NCI-H2107 (cell line): ENCODE results near the gene SLC6A4.
"Not testable (repeated sequence)": the region's sequence is repeated elsewhere in the genome, so short reads cannot be mapped to it uniquely, and the experiment has no call there.

Source experiments
- DNase-seq: peaks from one replicate; lab custom pipeline; 2025; lab: John Stamatoyannopoulos, UW

The SLC6A4 gene

DNA sequence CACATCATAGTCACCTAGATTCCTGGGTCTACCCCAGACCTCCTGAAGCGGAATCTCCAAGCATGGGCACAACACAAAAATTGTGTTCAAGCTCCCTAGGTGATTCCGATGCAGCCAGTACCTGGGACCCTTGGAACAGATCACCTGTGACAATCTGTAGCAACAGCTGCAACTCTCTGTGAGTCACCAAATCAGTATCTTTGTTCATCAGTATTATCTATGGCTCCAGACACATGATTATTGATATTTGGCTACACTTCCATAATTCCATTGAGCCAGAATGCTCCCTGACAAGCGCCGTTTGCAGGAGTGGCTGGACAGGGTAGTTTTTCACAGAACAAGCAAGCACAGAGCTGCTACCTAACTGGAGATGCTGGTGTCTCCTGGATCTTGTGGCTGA lies 16.2 kb downstream of the SLC6A4 start:
- no peak for DNase-seq

GRCh38 chr17:30218799-30219198 lies 16.7 kb downstream of the SLC6A4 start:
- no peak for DNase-seq

DNA sequence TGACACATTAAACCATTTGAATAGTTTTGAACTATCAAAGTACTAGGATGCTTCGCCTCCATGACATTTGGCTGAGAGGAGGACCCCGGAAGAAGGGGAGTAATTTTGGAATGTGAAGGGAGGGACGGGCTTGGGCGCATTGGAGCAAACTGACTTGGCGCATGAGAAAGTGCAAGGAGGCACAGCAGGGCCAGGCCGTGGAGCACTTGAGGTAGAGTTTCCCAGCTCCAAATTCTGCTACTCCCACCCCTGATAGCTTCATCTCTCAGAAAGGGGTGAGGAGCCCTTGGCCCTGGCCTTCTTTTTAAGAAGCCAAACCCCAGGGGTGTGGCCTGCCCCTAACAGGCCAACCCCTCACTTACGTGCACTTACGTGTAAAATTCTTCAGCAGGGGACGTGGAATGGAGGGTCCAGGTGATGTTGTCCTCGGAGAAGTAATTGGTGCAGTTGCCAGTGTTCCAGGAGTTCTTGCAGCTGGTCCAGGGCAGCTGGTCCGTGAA lies 17.7 kb downstream of the SLC6A4 start:
- DNase-seq: no peak

DNA sequence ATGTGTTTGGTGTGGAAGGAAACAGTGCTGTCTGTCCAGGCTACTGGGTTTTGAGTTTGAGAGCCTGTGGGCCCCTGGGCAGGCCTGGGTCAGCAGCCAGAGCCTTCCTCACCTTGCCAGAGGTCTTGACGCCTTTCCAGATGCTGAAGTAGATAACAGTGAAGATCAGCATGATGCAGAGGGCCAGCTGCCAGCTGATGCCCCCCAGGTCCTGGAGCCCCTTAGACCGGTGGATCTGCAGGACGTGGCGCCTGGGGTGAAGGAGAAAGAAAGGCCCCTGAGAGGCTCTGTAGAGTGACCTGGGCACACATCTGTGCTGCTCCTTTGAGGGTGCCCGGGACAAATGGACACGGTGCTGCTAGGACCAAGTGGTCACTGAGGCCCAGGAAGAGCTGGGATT lies 18.4 kb downstream of the SLC6A4 start:
- no peak for DNase-seq

- DNase-seq: no peak
Observed at GRCh38 chr17:30212750-30213149, 22.7 kb downstream of the SLC6A4 start.

- no peak for DNase-seq
Observed at GRCh38 chr17:30211371-30211770, 24.1 kb downstream of the SLC6A4 start.

DNA sequence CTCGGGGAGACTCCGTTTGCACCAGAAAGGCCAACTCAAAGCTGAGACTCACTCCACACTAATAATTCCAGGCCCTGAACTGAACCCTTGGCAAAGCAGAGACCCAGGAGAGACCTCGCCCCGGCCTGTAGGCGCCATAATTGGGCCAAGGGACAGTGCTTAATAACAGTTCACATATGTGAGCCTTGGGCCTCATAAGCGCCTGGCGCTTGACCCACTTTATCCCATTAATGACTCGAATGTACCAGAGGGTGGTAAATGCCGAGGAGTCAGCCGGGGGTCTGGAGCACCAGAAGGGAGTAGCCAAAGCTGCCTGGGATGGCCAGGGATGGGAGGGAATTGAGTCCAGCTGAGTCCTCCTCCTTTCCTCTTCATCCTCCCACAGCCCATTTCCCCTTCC lies 24.6 kb downstream of the SLC6A4 start:
- no peak for DNase-seq

- no peak for DNase-seq
Observed at GRCh38 chr17:30210366-30210765, 25.1 kb downstream of the SLC6A4 start.

DNA sequence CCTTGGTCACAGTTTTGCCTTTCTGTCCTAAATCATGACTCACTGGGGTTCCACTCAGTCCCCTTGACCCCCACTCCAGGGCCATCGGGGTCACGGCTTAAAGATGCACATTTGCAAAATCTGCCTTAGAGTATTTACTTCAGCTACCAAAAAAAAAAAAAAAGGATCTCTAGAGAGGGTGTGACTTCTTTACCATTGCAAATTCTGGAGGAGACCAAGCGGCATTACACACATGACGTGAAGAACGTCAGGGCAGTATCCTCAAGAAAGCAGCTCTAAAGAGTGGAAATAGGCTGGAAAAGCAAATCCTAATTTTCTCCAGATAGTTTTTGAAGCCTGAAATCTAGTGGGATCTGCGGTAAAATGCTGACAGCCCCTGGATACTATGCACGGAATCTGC lies 25.6 kb downstream of the SLC6A4 start:
- no peak for DNase-seq

DNA sequence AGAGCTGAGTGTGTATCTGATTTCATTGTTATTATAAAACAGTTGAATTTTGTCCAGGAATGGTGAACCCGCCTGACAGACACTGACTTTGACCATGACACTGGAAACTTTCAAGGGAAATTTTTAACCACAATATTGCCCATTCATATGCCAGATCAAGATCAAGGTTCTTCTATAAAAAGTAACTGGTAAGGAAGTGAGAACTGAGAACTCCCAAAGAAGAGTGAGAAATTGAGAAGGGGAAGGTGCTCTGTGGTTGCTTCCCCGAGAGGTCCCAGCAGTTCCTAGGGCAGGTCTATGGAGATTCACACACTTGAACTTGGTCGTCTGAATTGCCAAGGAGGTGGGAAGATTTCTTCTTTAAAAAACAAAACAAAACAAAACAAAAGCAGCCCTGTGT lies 27.3 kb downstream of the SLC6A4 start:
- DNase-seq: no peak

DNA sequence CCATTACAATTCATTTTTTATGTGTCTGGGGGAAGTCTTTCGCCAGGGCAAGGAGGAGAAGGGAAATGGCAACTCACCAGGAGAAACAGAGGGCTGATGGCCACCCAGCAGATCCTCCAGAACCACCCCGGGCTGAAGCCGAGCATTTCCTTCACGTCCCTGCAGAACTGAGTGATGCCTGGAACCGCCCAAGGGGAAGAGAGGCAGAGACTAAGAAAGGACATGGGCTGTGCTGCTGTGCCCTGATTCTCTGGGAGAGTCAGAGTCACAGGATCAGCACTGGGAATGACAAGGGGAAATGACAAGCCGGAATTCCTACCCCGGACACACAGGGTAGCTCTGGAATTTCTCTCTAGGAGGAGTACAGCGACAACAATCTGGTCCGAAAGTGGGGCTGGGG lies 27.8 kb downstream of the SLC6A4 start:
- no peak for DNase-seq

- no peak for DNase-seq
Observed at GRCh38 chr17:30203471-30203981, 32.0 kb downstream of the SLC6A4 start.

DNA sequence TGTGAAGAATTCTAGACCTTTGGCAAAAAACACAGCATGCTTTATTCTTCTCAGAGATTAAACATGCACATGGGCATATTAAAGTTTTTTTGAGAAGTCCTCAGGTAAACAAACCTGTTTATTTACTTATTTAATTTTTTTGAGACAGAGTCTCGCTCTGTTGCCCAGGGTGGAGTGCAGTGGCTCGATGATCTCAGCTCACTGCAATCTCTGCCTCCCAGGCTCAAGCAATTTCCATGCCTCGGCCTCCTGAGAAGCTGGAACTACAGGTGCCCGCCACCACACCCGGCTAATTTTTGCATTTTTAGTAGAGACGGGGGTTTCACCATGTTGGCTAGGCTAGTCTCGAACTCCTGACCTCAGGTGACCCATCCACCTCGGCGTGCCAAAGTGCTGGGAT lies 34.8 kb downstream of the SLC6A4 start:
- not testable (repeated sequence) for DNase-seq

- DNase-seq: no peak
Observed at GRCh38 chr17:30200106-30200505, 35.4 kb downstream of the SLC6A4 start.

GRCh38 chr17:30199600-30199999 lies 35.9 kb downstream of the SLC6A4 start:
- no peak for DNase-seq

GRCh38 chr17:30197416-30197815 lies 38.1 kb downstream of the SLC6A4 start:
- DNase-seq: no peak

DNA sequence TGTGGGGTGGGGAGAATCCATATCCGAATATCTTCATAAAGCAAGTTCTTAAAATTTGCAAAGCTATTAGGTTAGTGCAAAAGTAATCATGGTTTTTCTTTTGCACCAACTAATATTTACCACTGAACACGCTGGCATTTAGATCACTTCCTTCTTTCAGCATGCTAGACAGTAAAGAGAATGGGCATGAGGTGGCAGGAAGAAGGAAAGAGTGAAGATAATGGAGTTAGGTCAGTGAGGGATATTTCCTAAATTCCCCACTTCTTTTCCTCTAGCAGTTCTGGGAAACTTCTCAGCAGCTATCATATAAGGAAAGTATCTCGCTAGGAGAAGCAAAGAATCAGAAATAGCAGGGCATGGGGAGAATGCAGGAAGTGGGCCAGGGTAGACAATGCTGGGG lies 39.0 kb downstream of the SLC6A4 start:
- no peak for DNase-seq

GRCh38 chr17:30191072-30191471 lies 44.4 kb downstream of the SLC6A4 start:
- no peak for DNase-seq

GRCh38 chr17:30188211-30188939 lies 47.1 kb downstream of the SLC6A4 start:
- no peak for DNase-seq

DNA sequence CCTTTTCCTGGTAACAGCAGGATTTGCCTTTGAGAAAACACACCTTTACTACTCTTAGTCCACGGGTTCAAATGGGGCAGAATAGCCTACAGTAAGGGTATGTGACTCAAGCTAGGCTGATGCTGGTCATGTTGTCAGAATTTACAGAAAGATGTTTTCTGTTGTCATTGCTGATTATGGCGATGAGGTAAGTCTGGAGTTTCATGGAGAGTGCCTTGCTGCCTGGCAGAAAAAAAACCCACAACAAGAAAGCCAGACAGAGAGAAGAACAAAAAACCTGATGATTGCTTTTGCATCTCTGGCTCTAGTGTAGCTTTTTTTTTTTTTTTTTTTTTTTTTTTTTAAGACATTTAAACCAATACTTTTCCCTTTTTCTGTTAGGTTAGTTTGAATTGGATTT lies 47.9 kb downstream of the SLC6A4 start:
- DNase-seq: no peak

GRCh38 chr17:30186761-30187160 lies 48.7 kb downstream of the SLC6A4 start:
- DNase-seq: no peak

DNA sequence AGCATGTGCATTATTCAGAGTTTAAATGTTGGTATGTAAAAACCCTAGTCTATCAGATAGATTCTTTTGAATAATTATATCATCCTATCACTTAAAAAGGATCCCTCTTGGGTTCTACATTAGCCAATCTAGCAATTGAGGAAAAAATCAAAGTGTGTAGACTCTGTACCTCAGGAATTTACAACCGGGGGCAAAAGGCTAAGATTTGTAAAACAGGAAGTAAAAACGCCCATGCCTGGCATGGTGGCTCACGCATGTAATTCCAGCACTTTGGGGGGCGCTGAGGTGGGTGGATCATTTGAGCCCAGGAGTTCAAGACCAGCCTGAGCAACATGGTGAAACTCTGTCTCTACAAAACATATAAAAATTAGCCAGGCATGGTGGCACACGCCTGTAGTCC lies 58.6 kb downstream of the SLC6A4 start:
- DNase-seq: no peak

- DNase-seq: no peak
Observed at GRCh38 chr17:30174556-30174955, 60.9 kb downstream of the SLC6A4 start.

DNA sequence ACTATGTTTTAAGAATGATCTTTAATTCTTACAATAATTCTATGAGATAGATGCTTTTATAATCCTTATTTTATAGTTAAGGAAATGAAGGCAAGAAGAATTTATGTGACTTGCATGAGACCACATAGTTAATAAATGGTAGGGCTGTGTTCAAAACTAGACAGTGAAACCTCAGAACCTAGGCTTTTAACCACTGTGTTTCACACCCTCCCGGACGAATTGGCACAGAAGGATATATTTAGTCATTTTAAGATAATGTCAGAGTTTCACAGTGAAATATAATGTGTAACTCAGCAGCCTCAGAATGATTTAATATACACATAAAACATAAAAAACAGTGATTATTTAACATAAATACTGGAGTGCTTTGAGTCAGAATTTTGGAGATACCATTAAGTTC lies 61.8 kb downstream of the SLC6A4 start:
- no peak for DNase-seq
